CD14-positive monocyte (primary cell): ENCODE results near the gene UBE2L3. TPM values are rescaled to one million over a fixed set of nuclear protein-coding genes. Genes with fewer than 3 reads are reported as not detected.
A peak's percentile ranks its signal among the peaks of the same experiment; 100 is the strongest.
"Not testable (repeated sequence)": the region's sequence is repeated elsewhere in the genome, so short reads cannot be mapped to it uniquely, and the experiment has no call there.

ENCODE experiments used
- DNase-seq, 3 donors: peaks; one replicate each; pipeline ENCODE4 v3.0.0-alpha.2; 2011 to 2022
- H2AFZ ChIP-seq: 2 replicates; pipeline ENCODE4 v1.6.0; 2012; ENCODE audit warnings: mild to moderate bottlenecking, low read depth, low read length, inconsistent platforms; ENCODE audit not compliant: insufficient read depth, poor library complexity, severe bottlenecking
- H3K27ac ChIP-seq, 2 donors: 1 replicate in 1 of 2; 2 replicates in 1 of 2; pipeline ENCODE4 v1.5.1; 2012 to 2013; ENCODE audit warnings: low read length in 2 of 2, control low read depth in 1 of 2, inconsistent platforms in 1 of 2, low read depth in 1 of 2, mild to moderate bottlenecking in 1 of 2
- H3K27me3 ChIP-seq, 2 donors: one replicate each; pipeline versions ENCODE4 v1.6.0 to v1.6.1; 2011 to 2013; ENCODE audit warnings: low read length in 2 of 2; ENCODE audit not compliant: control insufficient read depth in 2 of 2, insufficient read depth in 2 of 2
- H3K36me3 ChIP-seq, 2 donors: replicated peaks in 1 of 2; 1 replicate in 1 of 2; 2 replicates in 1 of 2; pipeline versions ENCODE4 v1.5.1 to v1.6.1; 2012 to 2013; ENCODE audit warnings: low read length in 2 of 2, control low read depth in 1 of 2, inconsistent platforms in 1 of 2, mild to moderate bottlenecking in 1 of 2; ENCODE audit not compliant: insufficient read depth in 2 of 2, control insufficient read depth in 1 of 2
- H3K4me1 ChIP-seq, 2 donors: 1 replicate in 1 of 2; 2 replicates in 1 of 2; pipeline versions ENCODE4 v1.5.1 to v1.6.1; 2012 to 2013; ENCODE audit warnings: low read length in 2 of 2, control low read depth in 1 of 2, inconsistent platforms in 1 of 2, mild to moderate bottlenecking in 1 of 2, moderate library complexity in 1 of 2; ENCODE audit not compliant: insufficient read depth in 2 of 2, control insufficient read depth in 1 of 2
- H3K4me2 ChIP-seq: replicated peaks from 2 replicates; pipeline ENCODE3; 2012; ENCODE audit warnings: low read length, moderate library complexity, mild to moderate bottlenecking; ENCODE audit not compliant: poor library complexity, severe bottlenecking; ENCODE audit errors: extremely low read depth
- H3K4me3 ChIP-seq, 3 experiments: fragments of 200-600 bp in 1 of 3; sonication (generic) in 1 of 3; replicated peaks in 1 of 3; 1 replicate in 2 of 3; 2 replicates in 1 of 3; pipeline ENCODE4 v1.5.1; 2011 to 2013; ENCODE audit warnings: low read length in 3 of 3, mild to moderate bottlenecking in 3 of 3, control low read depth in 2 of 3, low read depth in 2 of 3, inconsistent platforms in 1 of 3, moderate library complexity in 1 of 3
- H3K79me2 ChIP-seq: 2 replicates; pipeline ENCODE4 v1.6.0; 2012; ENCODE audit warnings: mild to moderate bottlenecking, control low read depth, inconsistent platforms, low read length, moderate library complexity; ENCODE audit not compliant: insufficient read depth
- H3K9ac ChIP-seq: 2 replicates; pipeline ENCODE4 v1.6.0; 2017; ENCODE audit warnings: low read length, mild to moderate bottlenecking; ENCODE audit not compliant: insufficient read depth, poor library complexity, severe bottlenecking
- H3K9me3 ChIP-seq, 2 donors: replicated peaks in 1 of 2; 1 replicate in 1 of 2; 2 replicates in 1 of 2; pipeline versions ENCODE4 v1.5.1 to v1.6.1; 2012 to 2013; ENCODE audit warnings: low read length in 2 of 2, control low read depth in 1 of 2; ENCODE audit not compliant: control insufficient read depth in 1 of 2, insufficient read depth in 1 of 2
- H4K20me1 ChIP-seq: 2 replicates; pipeline ENCODE4 v1.6.0; 2012; ENCODE audit warnings: mild to moderate bottlenecking, low read length, control low read depth, moderate library complexity; ENCODE audit not compliant: insufficient read depth
- H3K27ac Mint-ChIP-seq, 7 donors: one replicate each; pipeline ENCODE4 v1.8.0; 2020; ENCODE audit warnings: mild to moderate bottlenecking in 7 of 7, mixed read lengths in 7 of 7, moderate library complexity in 6 of 7, inconsistent platforms in 2 of 7
- H3K27me3 Mint-ChIP-seq, 3 donors: one replicate each; pipeline ENCODE4 v1.8.0; 2021 to 2022; ENCODE audit warnings: low read depth in 3 of 3, mild to moderate bottlenecking in 3 of 3, mixed read lengths in 3 of 3, moderate library complexity in 3 of 3, inconsistent platforms in 1 of 3
- H3K36me3 Mint-ChIP-seq, 2 donors: one replicate each; pipeline ENCODE4 v1.8.0; 2020; ENCODE audit warnings: mixed read lengths in 2 of 2, inconsistent platforms in 1 of 2, mild to moderate bottlenecking in 1 of 2
- H3K4me1 Mint-ChIP-seq: one replicate; pipeline ENCODE4 v1.8.0; 2020; ENCODE audit warnings: mild to moderate bottlenecking, mixed read lengths
- H3K4me3 Mint-ChIP-seq, 2 donors: one replicate each; pipeline ENCODE4 v1.8.0; 2020; ENCODE audit warnings: mild to moderate bottlenecking in 2 of 2, mixed read lengths in 2 of 2, moderate library complexity in 1 of 2
- H3K9me3 Mint-ChIP-seq, 7 donors: one replicate each; pipeline ENCODE4 v1.8.0; 2020 to 2022; ENCODE audit warnings: mixed read lengths in 7 of 7, mild to moderate bottlenecking in 6 of 7, moderate library complexity in 6 of 7, inconsistent platforms in 2 of 7
- WGBS: methylation state at CpG from one replicate; pipeline ENCODE4 v1.1.5; 2013; ENCODE audit warnings: missing lambda C conversion rate; ENCODE audit not compliant: insufficient coverage; 5-methylcytosine and 5-hydroxymethylcytosine counted together
- intact Hi-C, 2 donors: fragments of 100-400 bp; cut with micrococcal nuclease; formaldehyde crosslinking; loops; one replicate each; pipeline versions ENCODE4 v1.15.0 to v1.15.1; 2023
- polyA plus RNA-seq, 3 donors: library from polyadenylated mRNA; depleted of rRNA in 1 of 3; unstranded in 2 of 3; stranded (reverse) in 1 of 3; fragments of 300-500 nt in 2 of 3; fragments of >200 nt in 1 of 3; fragmentation: Illumina TruSeq in 2 of 3; gene quantifications; 1 replicate in 2 of 3; 2 replicates in 1 of 3; pipeline ENCODE4 v1.2.3, GENCODE V29; 2012 to 2021
- TF ChIP-seq, protein P1 (sequence below): fragments of 200-600 bp; IDR thresholded peaks from one replicate; pipeline ENCODE4 v1.8.0; 2022; ENCODE audit warnings: antibody characterized with exemption, mild to moderate bottlenecking

Gene UBE2L3
- polyA plus RNA-seq, 3 donors = 19.6 to 88.9 (median 69.6) TPM

DNA sequence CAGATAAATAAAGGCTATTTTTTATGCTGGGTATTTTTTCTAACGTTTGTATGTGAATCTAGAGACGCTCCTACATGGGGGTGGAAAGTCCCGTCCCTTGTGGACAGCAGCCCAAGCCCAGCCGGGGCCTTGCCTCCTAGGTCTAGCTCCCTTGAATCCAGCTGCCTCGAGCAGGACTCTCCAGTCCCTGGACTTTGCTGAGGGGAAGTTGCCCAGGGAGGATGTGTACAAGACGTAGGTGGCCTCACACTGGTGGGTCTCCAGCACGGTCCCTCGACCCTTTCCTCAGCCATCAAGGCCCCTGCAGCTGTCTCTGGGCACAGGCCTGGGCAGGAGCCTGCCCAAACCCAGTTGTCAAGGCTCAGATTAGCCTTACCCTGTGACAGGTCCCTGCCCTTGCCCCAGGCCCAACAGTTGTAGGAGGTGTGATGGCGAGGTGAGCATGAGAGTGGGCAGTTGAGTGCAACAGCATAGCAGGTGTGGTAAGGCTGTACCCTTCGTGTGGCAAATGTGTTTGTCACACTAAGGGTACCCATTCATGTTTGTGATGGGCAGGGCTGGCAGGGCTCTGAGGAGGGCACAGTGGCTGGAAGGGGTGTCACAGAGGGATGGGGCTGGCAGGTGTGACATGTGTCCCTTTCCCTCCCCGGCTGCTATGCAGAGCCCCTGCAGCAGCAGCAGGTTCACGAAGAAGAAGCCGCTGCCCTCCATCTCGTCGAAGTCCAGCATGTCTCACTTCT is 68.4 kb downstream of the UBE2L3 start:
- intact Hi-C loops = no loop called here
- Mint-ChIP-seq H3K27me3 (peaks cover 0 to 4% (median 2%) of the 10 kb centered on the region in 3 donors), H3K4me1 (peaks cover 4% of the 10 kb centered on the region), H3K36me3 (no peaks in the 10 kb centered on the region), H3K27ac (no peak overlapping the region), H3K4me3 (no peak overlapping the region), H3K9me3 (peaks cover 0 to 8% (median 3%) of the 10 kb centered on the region in 7 donors)
- no peaks in the 10 kb centered on the region for H3K36me3 ChIP-seq
- H4K20me1 ChIP-seq = no peaks in the 10 kb centered on the region
- H3K79me2 ChIP-seq = no peaks in the 10 kb centered on the region
- H2AFZ ChIP-seq = no peak overlapping the region
- DNase-seq = no peak
- 93% methylated on average over 15 of the region's 15 CpGs for WGBS
- no peak overlapping the region for H3K27ac ChIP-seq
- H3K4me2 ChIP-seq = no peak overlapping the region
- no peak overlapping the region for H3K9ac ChIP-seq
- peaks cover 0 to 6% of the 10 kb centered on the region in 2 donors for H3K9me3 ChIP-seq
- no peak overlapping the region for H3K4me3 ChIP-seq
- H3K27me3 ChIP-seq = no peaks in the 10 kb centered on the region
- TF ChIP-seq, protein P1, sequence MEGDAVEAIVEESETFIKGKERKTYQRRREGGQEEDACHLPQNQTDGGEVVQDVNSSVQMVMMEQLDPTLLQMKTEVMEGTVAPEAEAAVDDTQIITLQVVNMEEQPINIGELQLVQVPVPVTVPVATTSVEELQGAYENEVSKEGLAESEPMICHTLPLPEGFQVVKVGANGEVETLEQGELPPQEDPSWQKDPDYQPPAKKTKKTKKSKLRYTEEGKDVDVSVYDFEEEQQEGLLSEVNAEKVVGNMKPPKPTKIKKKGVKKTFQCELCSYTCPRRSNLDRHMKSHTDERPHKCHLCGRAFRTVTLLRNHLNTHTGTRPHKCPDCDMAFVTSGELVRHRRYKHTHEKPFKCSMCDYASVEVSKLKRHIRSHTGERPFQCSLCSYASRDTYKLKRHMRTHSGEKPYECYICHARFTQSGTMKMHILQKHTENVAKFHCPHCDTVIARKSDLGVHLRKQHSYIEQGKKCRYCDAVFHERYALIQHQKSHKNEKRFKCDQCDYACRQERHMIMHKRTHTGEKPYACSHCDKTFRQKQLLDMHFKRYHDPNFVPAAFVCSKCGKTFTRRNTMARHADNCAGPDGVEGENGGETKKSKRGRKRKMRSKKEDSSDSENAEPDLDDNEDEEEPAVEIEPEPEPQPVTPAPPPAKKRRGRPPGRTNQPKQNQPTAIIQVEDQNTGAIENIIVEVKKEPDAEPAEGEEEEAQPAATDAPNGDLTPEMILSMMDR = no peak
- peaks cover 2 to 5% of the 10 kb centered on the region in 2 donors for H3K4me1 ChIP-seq

DNA sequence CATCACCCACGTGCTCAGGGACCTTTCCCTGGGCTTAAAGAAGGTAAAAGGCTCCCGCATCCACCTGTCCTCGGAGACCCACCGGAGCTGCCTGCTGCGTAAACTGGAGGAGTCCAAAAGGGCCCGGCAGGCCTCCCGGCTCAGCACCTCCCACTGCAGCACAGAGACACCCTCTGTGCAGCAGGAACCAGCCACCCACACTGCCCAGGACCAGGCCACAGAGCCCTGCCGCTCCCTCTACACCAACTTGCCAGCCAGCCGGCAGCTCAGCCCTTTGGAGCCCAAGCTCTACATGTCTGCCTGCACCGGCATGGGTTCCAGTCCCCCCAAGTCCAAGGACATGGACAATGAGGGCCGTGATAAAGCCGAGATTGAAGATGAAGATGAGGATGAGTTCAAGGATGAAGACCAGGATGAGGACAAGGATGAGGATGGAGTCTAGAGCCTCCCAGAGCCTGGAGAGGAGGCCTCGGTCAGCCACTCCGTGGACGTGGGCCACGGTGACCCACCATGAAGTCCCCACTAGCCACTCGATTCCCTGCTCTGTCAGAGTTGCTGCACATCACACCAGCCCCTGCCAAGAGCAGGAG is 69.2 kb downstream of the UBE2L3 start:
- TF ChIP-seq, protein P1 = no peak
- Histone ChIP-seq H4K20me1 (no peaks in the 10 kb centered on the region), H2AFZ (no peak overlapping the region), H3K27ac (no peak overlapping the region), H3K79me2 (no peaks in the 10 kb centered on the region), H3K9ac (no peak overlapping the region), H3K36me3 (no peaks in the 10 kb centered on the region), H3K9me3 (peaks cover 0 to 6% of the 10 kb centered on the region in 2 donors), H3K4me2 (no peak overlapping the region), H3K4me3 (no peak overlapping the region), H3K27me3 (no peaks in the 10 kb centered on the region), H3K4me1 (peaks cover 10 to 13% of the 10 kb centered on the region in 2 donors)
- no peaks in the 10 kb centered on the region for H3K36me3 Mint-ChIP-seq
- intact Hi-C loops = no loop called here
- no peak overlapping the region for H3K27ac Mint-ChIP-seq
- peaks cover 1 to 4% (median 2%) of the 10 kb centered on the region in 3 donors for H3K27me3 Mint-ChIP-seq
- peaks cover 0 to 8% (median 3%) of the 10 kb centered on the region in 7 donors for H3K9me3 Mint-ChIP-seq
- 92% methylated on average over 17 of the region's 17 CpGs for WGBS
- H3K4me1 Mint-ChIP-seq = peaks cover 12% of the 10 kb centered on the region
- DNase-seq = no peak
- H3K4me3 Mint-ChIP-seq = no peak overlapping the region

DNA sequence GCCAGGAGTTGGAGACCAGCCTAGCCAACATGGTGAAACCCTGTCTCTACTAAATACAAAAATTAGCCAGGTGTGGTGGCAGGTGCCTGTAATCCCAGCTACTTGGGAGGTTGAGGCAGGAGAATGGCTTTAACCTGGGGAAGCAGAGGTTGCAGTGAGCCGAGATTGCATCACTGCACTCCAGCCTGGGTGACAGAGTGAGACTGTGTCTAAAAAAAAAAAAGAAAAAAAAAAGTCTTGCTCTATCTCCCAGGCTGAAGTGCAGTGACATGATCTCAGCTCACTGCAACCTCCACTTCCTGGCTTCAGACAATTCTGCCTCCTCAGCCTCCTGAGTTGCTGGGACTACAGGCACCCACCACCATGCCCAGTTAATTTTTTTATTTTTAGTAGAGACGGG is 69.9 kb downstream of the UBE2L3 start:
- peaks cover 13 to 20% of the 10 kb centered on the region in 2 donors for H3K4me1 ChIP-seq
- H3K27me3 ChIP-seq, H4K20me1 ChIP-seq, H3K4me2 ChIP-seq, H3K9ac ChIP-seq, H2AFZ ChIP-seq, H3K36me3 Mint-ChIP-seq, H3K4me3 ChIP-seq, H3K79me2 ChIP-seq, H3K27me3 Mint-ChIP-seq, H3K9me3 ChIP-seq, H3K36me3 ChIP-seq, intact Hi-C loops, H3K27ac ChIP-seq, DNase-seq, H3K9me3 Mint-ChIP-seq, H3K4me3 Mint-ChIP-seq: not testable (repeated sequence)
- Mint-ChIP-seq H3K4me1 (peaks cover 16% of the 10 kb centered on the region), H3K27ac (peak overlapping the region in 1 of 7 donors; percentile 45)
- WGBS = 71% methylated on average over 2 of the region's 2 CpGs
